Right lobe of liver (tissue), 6 donors: ENCODE results near the gene AADAT. TPM values are rescaled to one million over a fixed set of nuclear protein-coding genes. Genes with fewer than 3 reads are reported as not detected.
"Not testable (repeated sequence)": the region's sequence is repeated elsewhere in the genome, so short reads cannot be mapped to it uniquely, and the experiment has no call there.

Experiments
- ATAC-seq, 4 donors: fragments of 200-7000 bp; cut with Tn5 transposase; one replicate each; pipeline ENCODE4 v1.9.1; 2020; ENCODE audit warnings: mild to moderate bottlenecking in 4 of 4, moderate library complexity in 4 of 4
- DNase-seq, 3 donors: peaks; one replicate each; pipeline ENCODE4 v3.0.0-alpha.2; 2020
- H3K27ac ChIP-seq, 3 donors: fragments of 200-600 bp; one replicate each; pipeline ENCODE4 v1.8.0; 2022
- H3K27me3 ChIP-seq, 2 donors: fragments of 200-600 bp; one replicate each; pipeline ENCODE4 v1.8.0; 2022
- H3K36me3 ChIP-seq, 4 donors: fragments of 200-600 bp; sonication (generic) in 1 of 4; one replicate each; pipeline versions ENCODE4 v1.5.1 to v1.8.0; 2017 to 2022; ENCODE audit warnings: control low read depth in 1 of 4
- H3K4me1 ChIP-seq, 4 donors: fragments of 200-600 bp; sonication (generic) in 1 of 4; one replicate each; pipeline versions ENCODE4 v1.5.1 to v1.8.0; 2017 to 2022; ENCODE audit warnings: control low read depth in 1 of 4
- H3K4me3 ChIP-seq, 3 donors: fragments of 200-600 bp; one replicate each; pipeline ENCODE4 v1.8.0; 2022
- H3K9me3 ChIP-seq, 4 donors: fragments of 200-600 bp; sonication (generic) in 1 of 4; one replicate each; pipeline versions ENCODE4 v1.5.1 to v1.8.0; 2017 to 2022; ENCODE audit warnings: control low read depth in 1 of 4
- CTCF ChIP-seq, 4 donors: fragments of 200-600 bp in 3 of 4; fragments of 450-650 bp in 1 of 4; IDR thresholded peaks; one replicate each; pipeline versions ENCODE4 v1.5.1 to v1.8.0; 2016 to 2022; ENCODE audit warnings: antibody characterized with exemption in 4 of 4, mild to moderate bottlenecking in 2 of 4
- POLR2A ChIP-seq: fragments of 450-650 bp; IDR thresholded peaks from one replicate; pipeline ENCODE4 v1.6.1; 2017; ENCODE audit warnings: antibody characterized with exemption, mild to moderate bottlenecking
- WGBS: methylation state at CpG from one replicate; pipeline ENCODE4 v1.1.6; 2018; ENCODE audit warnings: low coverage, low lambda C conversion rate; ENCODE audit not compliant: insufficient coverage; ENCODE audit errors: missing lambda C conversion rate; 5-methylcytosine and 5-hydroxymethylcytosine counted together
- intact Hi-C, 2 donors: fragments of 100-400 bp; cut with DNase I; formaldehyde crosslinking; loops; one replicate each; pipeline versions ENCODE4 v1.11.2 to v1.14.1; 2022
- total RNA-seq, 6 experiments: library from RNA; depleted of rRNA in 2 of 6; stranded (reverse); fragments of >200 nt in 2 of 6; fragmentation: NEBNext Ultra II Directional in 3 of 6; extraction: Animal tissue kit (Norgen Biotek cat#: 25700) in 3 of 6; gene quantifications; one replicate each; pipeline versions ENCODE4 v1.1.0 to v1.2.4, GENCODE V29; 2016 to 2023
- donor health status: DM: no; HTN: yes; CAD: no.
- donor health status: DM: no; HTN: no; CAD: no.
- donor health status: DM: no; HTN: no; CAD: no.
- donor health status: DM: no; HTN: yes; CAD: no.
- donor health status: DM: no; HTN: yes; CAD: no.

The AADAT gene
- total RNA-seq, 6 experiments from 2014 or later, result 5.6 to 43.3 (median 19.5) TPM

GRCh38 chr4:170109586-170110284 is 20.0 kb upstream of the AADAT start:
- Histone ChIP-seq H3K27ac (no peak overlapping the region), H3K27me3 (no peaks in the 10 kb centered on the region), H3K36me3 (no peaks in the 10 kb centered on the region), H3K4me1 (no peaks in the 10 kb centered on the region), H3K4me3 (no peak overlapping the region), H3K9me3 (no peaks in the 10 kb centered on the region)
- intact Hi-C loops, result no loop called here
- no peak for ATAC-seq
- DNase-seq, result no peak
- TF ChIP-seq POLR2A (no peak), CTCF (IDR thresholded peaks at IDR 0.05) (no peak)
- 67% methylated on average over 6 of the region's 6 CpGs for WGBS

- intact Hi-C loops, result no loop called here
- no peak for ATAC-seq
These were observed 17.1 kb upstream of the AADAT start for GRCh38 chr4:170106900-170107299.

GRCh38 chr4:170102426-170102825 is 12.7 kb upstream of the AADAT start:
- TF ChIP-seq CTCF (IDR thresholded peaks at IDR 0.05), result no peak
- TF ChIP-seq POLR2A, result no peak

More at GRCh38 chr4:170106900-170107299, 17.1 kb upstream of the AADAT start:
- Histone ChIP-seq H3K4me1 (peaks cover 0 to 5% (median 0%) of the 10 kb centered on the region in 4 donors), H3K9me3 (no peaks in the 10 kb centered on the region), H3K27ac (no peak overlapping the region), H3K4me3 (no peak overlapping the region), H3K27me3 (no peaks in the 10 kb centered on the region), H3K36me3 (no peaks in the 10 kb centered on the region)
- no peak for DNase-seq
- TF ChIP-seq CTCF (IDR thresholded peaks at IDR 0.05) (no peak), POLR2A (no peak)
- WGBS, result 70% methylated on average over 3 of the region's 4 CpGs

GRCh38 chr4:170098171-170098570 is 8.4 kb upstream of the AADAT start:
- intact Hi-C loops, H3K27me3 ChIP-seq, H3K9me3 ChIP-seq, H3K4me3 ChIP-seq, H3K36me3 ChIP-seq, H3K27ac ChIP-seq, H3K4me1 ChIP-seq, DNase-seq, ATAC-seq: not testable (repeated sequence)
- WGBS, result 71% methylated on average over 1 of the region's 2 CpGs

More at GRCh38 chr4:170102426-170102825, 12.7 kb upstream of the AADAT start:
- 17% methylated on average over 1 of the region's 1 CpG for WGBS
- Histone ChIP-seq H3K36me3 (no peaks in the 10 kb centered on the region), H3K27me3 (no peaks in the 10 kb centered on the region), H3K4me3 (no peak overlapping the region), H3K27ac (peak overlapping the region in 1 of 3 donors; percentile 47), H3K4me1 (peaks cover 0 to 9% (median 0%) of the 10 kb centered on the region in 4 donors), H3K9me3 (no peaks in the 10 kb centered on the region)
- peak; percentile 37 to 85 (median 76) for DNase-seq
- ATAC-seq, result peak; percentile 99 to 100 (median 100)
- intact Hi-C loops, result no loop called here

- 86% methylated on average over 1 of the region's 4 CpGs for WGBS
- Histone ChIP-seq H3K9me3 (no peaks in the 10 kb centered on the region), H3K36me3 (no peaks in the 10 kb centered on the region), H3K4me1 (peaks cover 0 to 9% (median 0%) of the 10 kb centered on the region in 4 donors), H3K27me3 (no peaks in the 10 kb centered on the region), H3K4me3 (no peak overlapping the region), H3K27ac (no peak overlapping the region)
- intact Hi-C loops, result no loop called here
- ATAC-seq (no peak), DNase-seq (no peak)
- TF ChIP-seq POLR2A, result no peak
- no peak for TF ChIP-seq CTCF (IDR thresholded peaks at IDR 0.05)
These were observed 7.9 kb upstream of the AADAT start for GRCh38 chr4:170097681-170098080.
